K562 (cell line): Measurements from ENCODE around the gene PTPN11. TPM values are rescaled to one million over a fixed set of nuclear protein-coding genes. Genes with fewer than 3 reads are reported as not detected.
A peak's percentile ranks its signal among the peaks of the same experiment; 100 is the strongest.

Experiments
- ATAC-seq: fragments of 200-7000 bp; cut with Tn5 transposase; 3 replicates; pipeline ENCODE4 v1.9.1; 2020; ENCODE audit warnings: moderate library complexity
- BruUV-seq: library from RNA; stranded (reverse); fragments of 400-500 nt; replicated peaks from 2 replicates; lab custom pipeline; 2021; lab: Mats Ljungman, UMichigan
- CTCF ChIA-PET: fragments of 300-600 bp; formaldehyde crosslinking; extraction: SDS; loops from one replicate; lab custom pipeline; 2021; ENCODE audit warnings: low intra/inter-chr PET ratio; lab: Yijun Ruan, JAX
- POLR2A ChIA-PET: fragments of 300-600, 350-650 bp; sonication (Branson Sonifier 250); formaldehyde crosslinking; extraction: SDS; loops from one replicate; lab custom pipeline; 2021; ENCODE audit warnings: antibody characterized with exemption, inconsistent platforms; lab: Yijun Ruan, JAX
- DNase-seq, 4 experiments: peaks; one replicate each; pipeline versions ENCODE4 v3.0.0 to v3.0.0-alpha.2; 2011 to 2018; ENCODE audit warnings: low spot score in 3 of 4, mixed read lengths in 3 of 4; ENCODE audit errors: extremely low read depth in 1 of 4
- FAIRE-seq: peaks from 2 replicates; lab custom pipeline; 2011; peaks lifted over from hg19 to GRCh38; lab: Jason Lieb, UNC
- H2AFZ ChIP-seq: 2 replicates; pipeline ENCODE4 v1.6.0; 2011; ENCODE audit warnings: low read depth, low read length, control low read depth, inconsistent platforms
- H3K27ac ChIP-seq: fragments of 200-600 bp; 3 replicates; pipeline ENCODE4 v1.8.0; 2011; ENCODE audit warnings: low read depth, mild to moderate bottlenecking, control low read depth, inconsistent platforms, low read length, moderate library complexity, mixed read lengths; ENCODE audit errors: extremely low read depth
- H3K27me3 ChIP-seq, 2 experiments: fragments of 300-600 bp in 1 of 2; 2 replicates in 1 of 2; 3 replicates in 1 of 2; pipeline versions ENCODE4 v1.6.0 to v1.8.0; 2011; ENCODE audit warnings: inconsistent platforms in 2 of 2, low read length in 2 of 2, mild to moderate bottlenecking in 1 of 2, mixed read lengths in 1 of 2, moderate library complexity in 1 of 2; ENCODE audit not compliant: control insufficient read depth in 2 of 2, insufficient read depth in 2 of 2
- H3K36me3 ChIP-seq: fragments of 300-600 bp; 3 replicates; pipeline ENCODE4 v1.8.0; 2011; ENCODE audit warnings: mild to moderate bottlenecking, low read length, inconsistent platforms; ENCODE audit not compliant: control insufficient read depth, insufficient read depth
- H3K4me1 ChIP-seq, 2 experiments: fragments of 200-600 bp in 1 of 2; replicated peaks in 1 of 2; 2 replicates in 1 of 2; 3 replicates in 1 of 2; pipeline versions ENCODE4 v1.5.1 to v1.8.0; 2011; ENCODE audit warnings: inconsistent platforms in 2 of 2, low read length in 2 of 2, mild to moderate bottlenecking in 1 of 2, mixed read lengths in 1 of 2, moderate library complexity in 1 of 2; ENCODE audit not compliant: control insufficient read depth in 2 of 2, insufficient read depth in 2 of 2
- H3K4me2 ChIP-seq: 2 replicates; pipeline ENCODE4 v1.6.1; 2011; ENCODE audit warnings: low read length, control low read depth, inconsistent platforms, mixed read lengths; ENCODE audit not compliant: insufficient read depth
- H3K4me3 ChIP-seq: fragments of 200-600 bp; sonication (generic), shearing (Covaris generic); 2 replicates; pipeline ENCODE4 v1.5.1; 2016; ENCODE audit warnings: control low read depth, inconsistent platforms
- H3K79me2 ChIP-seq: fragments of 200-600 bp; 3 replicates; pipeline ENCODE4 v1.8.0; 2011; ENCODE audit warnings: low read length, inconsistent platforms; ENCODE audit not compliant: control insufficient read depth, insufficient read depth
- H3K9ac ChIP-seq, 2 experiments: 2 replicates each; pipeline versions ENCODE4 v1.6.0 to v1.6.1; 2011; ENCODE audit warnings: low read depth in 2 of 2, low read length in 2 of 2, control low read depth in 1 of 2, inconsistent platforms in 1 of 2, mild to moderate bottlenecking in 1 of 2, mixed read lengths in 1 of 2; ENCODE audit not compliant: insufficient read depth in 1 of 2
- H3K9me1 ChIP-seq: one replicate; pipeline ENCODE4 v1.6.0; 2011; ENCODE audit warnings: inconsistent platforms, mild to moderate bottlenecking, low read length, moderate library complexity; ENCODE audit not compliant: control insufficient read depth, insufficient read depth
- H3K9me3 ChIP-seq: replicated peaks from 2 replicates; pipeline ENCODE4 v1.5.1; 2011; ENCODE audit warnings: low read depth, low read length, inconsistent platforms; ENCODE audit not compliant: control insufficient read depth, insufficient read depth
- H4K20me1 ChIP-seq: replicated peaks from 2 replicates; pipeline ENCODE4 v1.6.1; 2011; ENCODE audit warnings: low read length, inconsistent platforms, mixed read lengths; ENCODE audit not compliant: control insufficient read depth, insufficient read depth
- WGBS: fragments of 100-300 bp; shearing (Covaris generic); methylation state at CpG from one replicate; pipeline ENCODE4 v1.1.6; 2016; ENCODE audit warnings: low coverage, mixed read lengths; ENCODE audit not compliant: insufficient coverage; ENCODE audit errors: missing lambda C conversion rate; 5-methylcytosine and 5-hydroxymethylcytosine counted together
- in situ Hi-C: fragments of 300-500 bp; cut with MboI; formaldehyde crosslinking; loops from 4 replicates; pipeline ENCODE4 v1.15.0; 2018; ENCODE audit warnings: inconsistent platforms, mixed read lengths
- intact Hi-C: fragments of 100-400 bp; cut with micrococcal nuclease; formaldehyde crosslinking; loops from 2 replicates; pipeline ENCODE4 v1.14.2; 2022
- polyA plus RNA-seq, 8 experiments: library from polyadenylated mRNA; depleted of rRNA in 4 of 8; stranded (reverse) in 5 of 8; unstranded in 3 of 8; fragments of >200 nt; fragmentation: Nextera tagmentation in 2 of 8; fragmentation: Illumina TruSeq in 1 of 8; extraction: Ambion mirVana in 2 of 8; extraction: Trizol in 1 of 8; gene quantifications; 2 replicates each; pipeline versions ENCODE4 v1.2.1 to v1.2.3, GENCODE V29; 2011 to 2014; ENCODE audit warnings: inconsistent platforms in 1 of 8, missing spikeins in 1 of 8
- total RNA-seq, 7 experiments: library from RNA; depleted of rRNA in 6 of 7; stranded (reverse); fragments of >200 nt in 6 of 7; fragmentation: Illumina TruSeq in 2 of 7; extraction: Trizol in 2 of 7; gene quantifications; 2 replicates each; pipeline versions ENCODE4 v1.2.1 to v1.2.3, GENCODE V29; 2011 to 2021; ENCODE audit warnings: low replicate concordance in 1 of 7
- TF ChIP-seq, protein P1 (sequence below): fragments of 250-450 bp; sonication (Bioruptor Pico); IDR thresholded peaks from 2 replicates; pipeline ENCODE4 v1.4.0; 2020; ENCODE audit warnings: mild to moderate bottlenecking, moderate library complexity
- TF ChIP-seq, protein P2 (sequence below): fragments of 450-650 bp; IDR thresholded peaks from 2 replicates; pipeline ENCODE4 v1.6.1; 2018; ENCODE audit not compliant: partially characterized antibody

The PTPN11 gene
- total and polyA plus RNA-seq, 9 of the 15 experiments (the other 6 are each of a cell fraction or from before 2014, with no cell fraction given) = 22.5 to 126 (median 79.7) TPM

DNA sequence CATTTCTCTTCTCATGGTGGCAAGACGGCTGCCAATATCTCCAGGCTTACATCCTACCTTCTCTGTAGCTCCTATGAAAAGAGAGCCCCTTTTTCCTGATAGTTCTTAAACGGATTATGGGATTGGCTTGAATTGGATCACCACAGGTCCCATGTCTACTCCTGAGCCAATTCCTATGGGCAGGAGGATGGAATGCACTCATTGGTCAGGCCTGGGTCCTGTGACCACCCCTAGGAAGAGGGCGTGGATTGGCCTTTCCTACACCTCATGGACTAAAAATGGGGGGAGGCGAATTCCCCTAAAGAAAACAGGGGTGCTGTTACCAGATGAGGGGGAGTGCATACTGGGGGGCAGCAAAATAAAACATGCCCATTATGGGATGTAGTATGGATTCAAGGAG lies 108.8 kb downstream of the PTPN11 start:
- Histone ChIP-seq H3K9me3 (no peaks in the 10 kb centered on the region), H4K20me1 (no peaks in the 10 kb centered on the region), H3K27ac (no peak overlapping the region), H3K9me1 (no peaks in the 10 kb centered on the region), H3K79me2 (no peaks in the 10 kb centered on the region), H3K4me2 (no peak overlapping the region), H3K4me3 (no peak overlapping the region), H3K9ac (no peak overlapping the region; a peak in 1 of 4 replicates), H2AFZ (0 out of 2 replicates have a peak overlapping the region, but pooled peaks have one; percentile 51), H3K27me3 (peaks cover 6 to 22% of the 10 kb centered on the region in 2 experiments; a peak in 4 of 5 replicates), H3K4me1 (no peaks in the 10 kb centered on the region), H3K36me3 (no peaks in the 10 kb centered on the region)
- intact Hi-C loops = no loop called here
- DNase-seq (peak in 1 of 4 experiments; percentile 28), FAIRE-seq (no peak), ATAC-seq (peak; percentile 69)
- TF ChIP-seq, protein P1, sequence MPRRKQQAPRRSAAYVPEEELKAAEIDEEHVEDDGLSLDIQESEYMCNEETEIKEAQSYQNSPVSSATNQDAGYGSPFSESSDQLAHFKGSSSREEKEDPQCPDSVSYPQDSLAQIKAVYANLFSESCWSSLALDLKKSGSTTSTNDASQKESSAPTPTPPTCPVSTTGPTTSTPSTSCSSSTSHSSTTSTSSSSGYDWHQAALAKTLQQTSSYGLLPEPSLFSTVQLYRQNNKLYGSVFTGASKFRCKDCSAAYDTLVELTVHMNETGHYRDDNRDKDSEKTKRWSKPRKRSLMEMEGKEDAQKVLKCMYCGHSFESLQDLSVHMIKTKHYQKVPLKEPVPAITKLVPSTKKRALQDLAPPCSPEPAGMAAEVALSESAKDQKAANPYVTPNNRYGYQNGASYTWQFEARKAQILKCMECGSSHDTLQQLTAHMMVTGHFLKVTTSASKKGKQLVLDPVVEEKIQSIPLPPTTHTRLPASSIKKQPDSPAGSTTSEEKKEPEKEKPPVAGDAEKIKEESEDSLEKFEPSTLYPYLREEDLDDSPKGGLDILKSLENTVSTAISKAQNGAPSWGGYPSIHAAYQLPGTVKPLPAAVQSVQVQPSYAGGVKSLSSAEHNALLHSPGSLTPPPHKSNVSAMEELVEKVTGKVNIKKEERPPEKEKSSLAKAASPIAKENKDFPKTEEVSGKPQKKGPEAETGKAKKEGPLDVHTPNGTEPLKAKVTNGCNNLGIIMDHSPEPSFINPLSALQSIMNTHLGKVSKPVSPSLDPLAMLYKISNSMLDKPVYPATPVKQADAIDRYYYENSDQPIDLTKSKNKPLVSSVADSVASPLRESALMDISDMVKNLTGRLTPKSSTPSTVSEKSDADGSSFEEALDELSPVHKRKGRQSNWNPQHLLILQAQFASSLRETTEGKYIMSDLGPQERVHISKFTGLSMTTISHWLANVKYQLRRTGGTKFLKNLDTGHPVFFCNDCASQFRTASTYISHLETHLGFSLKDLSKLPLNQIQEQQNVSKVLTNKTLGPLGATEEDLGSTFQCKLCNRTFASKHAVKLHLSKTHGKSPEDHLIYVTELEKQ (CRISPR knock-in tag) = no peak
- TF ChIP-seq, protein P2, sequence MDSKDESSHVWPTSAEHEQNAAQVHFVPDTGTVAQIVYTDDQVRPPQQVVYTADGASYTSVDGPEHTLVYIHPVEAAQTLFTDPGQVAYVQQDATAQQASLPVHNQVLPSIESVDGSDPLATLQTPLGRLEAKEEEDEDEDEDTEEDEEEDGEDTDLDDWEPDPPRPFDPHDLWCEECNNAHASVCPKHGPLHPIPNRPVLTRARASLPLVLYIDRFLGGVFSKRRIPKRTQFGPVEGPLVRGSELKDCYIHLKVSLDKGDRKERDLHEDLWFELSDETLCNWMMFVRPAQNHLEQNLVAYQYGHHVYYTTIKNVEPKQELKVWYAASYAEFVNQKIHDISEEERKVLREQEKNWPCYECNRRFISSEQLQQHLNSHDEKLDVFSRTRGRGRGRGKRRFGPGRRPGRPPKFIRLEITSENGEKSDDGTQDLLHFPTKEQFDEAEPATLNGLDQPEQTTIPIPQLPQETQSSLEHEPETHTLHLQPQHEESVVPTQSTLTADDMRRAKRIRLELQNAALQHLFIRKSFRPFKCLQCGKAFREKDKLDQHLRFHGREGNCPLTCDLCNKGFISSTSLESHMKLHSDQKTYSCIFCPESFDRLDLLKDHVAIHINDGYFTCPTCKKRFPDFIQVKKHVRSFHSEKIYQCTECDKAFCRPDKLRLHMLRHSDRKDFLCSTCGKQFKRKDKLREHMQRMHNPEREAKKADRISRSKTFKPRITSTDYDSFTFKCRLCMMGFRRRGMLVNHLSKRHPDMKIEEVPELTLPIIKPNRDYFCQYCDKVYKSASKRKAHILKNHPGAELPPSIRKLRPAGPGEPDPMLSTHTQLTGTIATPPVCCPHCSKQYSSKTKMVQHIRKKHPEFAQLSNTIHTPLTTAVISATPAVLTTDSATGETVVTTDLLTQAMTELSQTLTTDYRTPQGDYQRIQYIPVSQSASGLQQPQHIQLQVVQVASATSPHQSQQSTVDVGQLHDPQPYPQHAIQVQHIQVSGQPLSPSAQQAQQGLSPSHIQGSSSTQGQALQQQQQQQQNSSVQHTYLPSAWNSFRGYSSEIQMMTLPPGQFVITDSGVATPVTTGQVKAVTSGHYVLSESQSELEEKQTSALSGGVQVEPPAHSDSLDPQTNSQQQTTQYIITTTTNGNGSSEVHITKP = peak; percentile 66
- in situ Hi-C loops = no loop called here
- BruUV-seq = no TSS peak
- POLR2A ChIA-PET = interaction anchor here (0.6 kb wide), 2 partner anchors 9 to 692 kb away, joined by 3 read pairs; no protein-coding TSS in a partner anchor
- CTCF ChIA-PET = no interaction called here
- 0% methylated on average over 4 of the region's 4 CpGs for WGBS
